ENCODE data around the gene MSLN.
A peak's percentile ranks its signal among the peaks of the same experiment; 100 is the strongest.

The MSLN gene

DNA sequence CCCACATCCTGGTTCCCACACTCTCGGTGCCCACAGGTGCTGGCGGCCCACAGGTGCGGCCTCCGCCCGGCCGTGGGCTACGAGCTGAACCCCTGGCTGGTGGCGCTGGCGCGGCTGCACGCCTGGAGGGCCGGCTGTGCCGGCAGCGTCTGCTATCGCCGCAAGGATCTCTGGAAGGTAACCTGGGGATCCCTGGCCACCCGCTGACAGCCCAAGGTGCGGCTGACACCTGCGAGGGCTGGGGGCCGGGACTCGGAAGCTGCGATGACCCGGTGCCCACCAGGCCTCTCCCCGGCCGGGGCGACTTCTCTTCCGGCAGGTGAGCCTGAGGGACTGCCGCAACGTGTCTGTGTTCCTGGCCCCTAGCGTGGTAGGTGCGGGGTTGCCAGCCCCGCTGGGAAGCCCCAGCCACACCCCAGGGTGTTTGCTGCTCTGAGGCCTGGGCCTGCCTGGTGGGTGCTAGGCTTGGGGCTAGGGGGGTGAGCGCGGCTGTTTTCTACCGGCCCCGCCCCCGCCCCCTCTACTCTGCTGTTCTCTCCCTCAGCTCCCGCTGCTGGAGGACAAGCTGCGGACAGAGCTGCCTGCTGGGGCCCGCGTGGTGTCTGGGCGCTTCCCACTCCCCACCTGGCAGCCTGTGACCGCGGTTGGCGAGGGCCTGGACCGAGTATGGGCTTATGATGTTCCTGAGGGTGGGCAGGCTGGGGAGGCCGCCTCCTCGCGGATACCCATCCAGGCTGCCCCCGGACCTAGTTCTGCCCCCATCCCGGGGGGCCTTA lies 38.6 kb upstream of the MSLN start:
- no peaks in the 10 kb centered on the region for H3K36me3 ChIP-seq
- H3K27me3 ChIP-seq, result peaks cover 68% of the 10 kb centered on the region
- H3K4me3 ChIP-seq (ENCODE audit: low read depth in 1 of 2, low read length in 1 of 2), result peak overlapping the region; percentile 76 to 78
- TF ChIP-seq, protein P1, sequence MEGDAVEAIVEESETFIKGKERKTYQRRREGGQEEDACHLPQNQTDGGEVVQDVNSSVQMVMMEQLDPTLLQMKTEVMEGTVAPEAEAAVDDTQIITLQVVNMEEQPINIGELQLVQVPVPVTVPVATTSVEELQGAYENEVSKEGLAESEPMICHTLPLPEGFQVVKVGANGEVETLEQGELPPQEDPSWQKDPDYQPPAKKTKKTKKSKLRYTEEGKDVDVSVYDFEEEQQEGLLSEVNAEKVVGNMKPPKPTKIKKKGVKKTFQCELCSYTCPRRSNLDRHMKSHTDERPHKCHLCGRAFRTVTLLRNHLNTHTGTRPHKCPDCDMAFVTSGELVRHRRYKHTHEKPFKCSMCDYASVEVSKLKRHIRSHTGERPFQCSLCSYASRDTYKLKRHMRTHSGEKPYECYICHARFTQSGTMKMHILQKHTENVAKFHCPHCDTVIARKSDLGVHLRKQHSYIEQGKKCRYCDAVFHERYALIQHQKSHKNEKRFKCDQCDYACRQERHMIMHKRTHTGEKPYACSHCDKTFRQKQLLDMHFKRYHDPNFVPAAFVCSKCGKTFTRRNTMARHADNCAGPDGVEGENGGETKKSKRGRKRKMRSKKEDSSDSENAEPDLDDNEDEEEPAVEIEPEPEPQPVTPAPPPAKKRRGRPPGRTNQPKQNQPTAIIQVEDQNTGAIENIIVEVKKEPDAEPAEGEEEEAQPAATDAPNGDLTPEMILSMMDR (IDR thresholded peaks at IDR 0.05), result no peak
- H3K27ac ChIP-seq, result peak overlapping the region; percentile 69
- H3K4me1 ChIP-seq (ENCODE audit: control insufficient read depth in 1 of 2, insufficient read depth in 1 of 2, low read depth in 1 of 2, low read length in 1 of 2), result peaks cover 19 to 29% of the 10 kb centered on the region in 2 experiments
- no peaks in the 10 kb centered on the region for H3K9me3 ChIP-seq

DNA sequence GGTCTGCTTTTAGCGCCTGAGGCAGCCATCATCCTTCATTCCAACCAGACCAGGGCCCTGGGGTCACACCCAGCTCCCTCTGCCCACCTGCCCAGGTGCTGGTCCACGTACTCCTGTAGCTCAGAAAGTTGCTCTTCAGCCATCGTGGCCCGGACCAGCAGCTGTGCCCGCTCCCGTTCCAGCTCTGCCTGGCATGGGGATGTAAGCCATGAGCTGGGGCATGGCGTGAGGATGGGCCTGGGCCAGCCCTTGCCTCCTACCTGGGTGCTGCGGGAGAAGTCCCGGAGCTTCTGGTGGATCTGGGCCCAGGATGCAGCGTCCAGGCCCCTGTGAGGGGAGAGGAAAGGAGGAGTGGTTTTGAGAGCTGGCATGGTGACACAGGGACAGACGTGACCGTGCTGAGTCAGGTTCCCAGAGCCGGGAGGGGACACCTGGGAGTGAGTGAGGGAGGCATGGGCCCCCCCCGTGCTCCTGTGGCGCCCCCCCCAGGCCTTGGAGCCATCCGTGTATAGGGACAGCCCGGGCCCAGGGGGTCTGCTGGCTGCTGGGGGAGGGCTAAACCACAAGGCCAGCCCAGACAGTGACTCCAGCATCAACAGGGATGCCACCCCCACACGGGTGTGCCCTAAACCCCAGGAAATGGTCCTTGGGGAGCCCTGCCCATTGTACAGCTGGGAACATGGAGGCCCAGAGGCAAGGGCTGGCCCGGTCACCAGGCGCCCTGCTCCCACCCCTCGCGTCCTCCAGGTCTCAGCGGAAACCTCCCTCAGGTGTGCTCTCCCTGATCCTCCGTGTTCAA lies 37.5 kb upstream of the MSLN start:
- no peaks in the 10 kb centered on the region for H3K36me3 ChIP-seq
- peaks cover 68% of the 10 kb centered on the region for H3K27me3 ChIP-seq
- no peak overlapping the region for H3K27ac ChIP-seq
- H3K4me3 ChIP-seq (ENCODE audit: low read depth in 1 of 2, low read length in 1 of 2), result no peak overlapping the region
- peaks cover 27 to 40% of the 10 kb centered on the region in 2 experiments for H3K4me1 ChIP-seq (ENCODE audit: control insufficient read depth in 1 of 2, insufficient read depth in 1 of 2, low read depth in 1 of 2, low read length in 1 of 2)
- no peaks in the 10 kb centered on the region for H3K9me3 ChIP-seq
- TF ChIP-seq, protein P1 (IDR thresholded peaks at IDR 0.05), result no peak

DNA sequence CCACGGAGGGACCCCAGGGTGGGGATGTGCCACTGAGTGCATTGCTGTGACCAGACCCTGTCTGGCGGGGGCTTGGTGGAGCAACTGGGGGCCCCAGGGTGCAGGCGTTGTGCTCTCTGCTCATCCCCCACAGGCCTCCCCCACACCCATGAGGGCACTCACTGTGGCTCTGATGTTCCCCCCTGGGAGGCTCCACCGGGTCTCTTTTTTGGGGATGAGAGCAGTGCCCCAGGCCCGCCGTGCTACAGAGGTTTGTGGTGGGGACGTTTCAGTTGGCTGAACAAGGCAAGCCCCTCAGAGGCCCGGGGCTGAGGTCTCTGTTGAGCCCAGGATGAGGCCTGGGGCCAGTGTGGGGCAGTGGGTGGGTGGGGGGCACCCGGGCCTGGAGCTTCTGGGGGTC lies 36.8 kb upstream of the MSLN start:
- no peak overlapping the region for H3K4me3 ChIP-seq (ENCODE audit: low read depth in 1 of 2, low read length in 1 of 2)
- no peak overlapping the region for H3K27ac ChIP-seq
- TF ChIP-seq, protein P1 (IDR thresholded peaks at IDR 0.05), result no peak
- H3K27me3 ChIP-seq, result peaks cover 68% of the 10 kb centered on the region
- H3K9me3 ChIP-seq, result no peaks in the 10 kb centered on the region
- no peaks in the 10 kb centered on the region for H3K36me3 ChIP-seq
- peaks cover 27 to 46% of the 10 kb centered on the region in 2 experiments for H3K4me1 ChIP-seq (ENCODE audit: control insufficient read depth in 1 of 2, insufficient read depth in 1 of 2, low read depth in 1 of 2, low read length in 1 of 2)

DNA sequence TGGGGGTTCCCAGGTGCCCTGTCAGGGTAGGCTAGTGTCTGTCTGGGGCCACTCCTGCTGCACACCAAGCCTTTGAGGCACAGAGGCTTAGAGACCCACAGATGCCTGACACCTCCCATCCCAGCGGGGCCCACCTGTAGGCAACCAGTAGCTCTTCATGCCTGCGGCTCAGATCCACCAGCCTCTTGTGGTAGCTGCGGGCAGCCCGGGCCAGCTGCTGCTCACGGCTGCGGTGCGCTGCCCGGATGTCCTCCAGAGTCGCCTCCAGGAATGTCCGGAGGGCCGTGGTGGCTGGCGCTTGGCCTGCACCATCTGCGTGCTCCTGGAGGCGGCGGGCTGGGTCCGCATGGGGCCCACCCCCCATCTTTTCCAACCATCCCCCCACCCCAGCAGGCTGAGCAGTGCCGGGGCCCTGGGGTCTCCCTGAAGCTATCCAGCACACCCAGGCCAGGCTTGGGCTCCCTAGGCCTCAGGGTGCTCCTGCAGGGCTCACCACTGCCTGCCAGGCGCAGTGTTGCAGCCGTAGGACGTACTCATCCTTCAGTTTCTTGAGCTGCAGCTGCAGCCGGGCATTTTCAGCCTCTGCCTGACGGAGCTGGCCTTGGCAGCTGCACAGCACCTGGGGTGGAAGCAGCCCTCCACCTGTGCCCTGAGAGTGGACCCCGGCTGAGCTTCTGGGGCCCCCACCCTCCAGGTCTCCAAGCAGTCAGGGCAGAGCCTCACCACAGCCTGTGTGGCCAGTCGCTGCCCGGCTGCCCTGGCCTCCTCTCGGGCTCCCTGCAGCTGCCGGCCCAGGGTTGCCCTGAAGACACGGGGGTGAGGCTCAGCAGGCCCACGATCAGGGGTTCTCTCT lies 36.1 kb upstream of the MSLN start:
- TF ChIP-seq, protein P1 (IDR thresholded peaks at IDR 0.05), result no peak
- Histone ChIP-seq H3K4me3 (ENCODE audit: low read depth in 1 of 2, low read length in 1 of 2) (no peak overlapping the region), H3K36me3 (no peaks in the 10 kb centered on the region), H3K9me3 (no peaks in the 10 kb centered on the region), H3K27ac (no peak overlapping the region), H3K27me3 (peaks cover 68% of the 10 kb centered on the region), H3K4me1 (ENCODE audit: control insufficient read depth in 1 of 2, insufficient read depth in 1 of 2, low read depth in 1 of 2, low read length in 1 of 2) (peaks cover 27 to 48% of the 10 kb centered on the region in 2 experiments)

DNA sequence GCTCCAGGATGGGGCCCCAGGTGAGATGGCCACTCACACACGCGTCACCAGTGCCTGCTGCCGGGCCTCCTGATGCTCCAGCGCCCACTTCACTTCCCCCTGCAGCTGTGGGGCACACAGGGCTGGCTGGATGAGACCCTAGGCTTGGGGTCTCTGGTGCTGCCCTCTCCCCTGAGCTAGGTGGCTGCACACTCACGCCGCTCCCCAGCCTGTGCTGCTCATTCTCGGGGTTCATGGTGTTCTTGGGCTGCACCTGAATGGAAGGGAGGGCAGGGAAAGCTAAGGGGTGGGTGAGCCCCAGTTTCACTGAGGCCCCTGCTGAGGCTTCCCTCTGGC lies 35.5 kb upstream of the MSLN start:
- peaks cover 1% of the 10 kb centered on the region for H3K36me3 ChIP-seq
- H3K4me1 ChIP-seq (ENCODE audit: control insufficient read depth in 1 of 2, insufficient read depth in 1 of 2, low read depth in 1 of 2, low read length in 1 of 2), result peaks cover 25 to 46% of the 10 kb centered on the region in 2 experiments
- H3K27me3 ChIP-seq, result peaks cover 67% of the 10 kb centered on the region
- no peaks in the 10 kb centered on the region for H3K9me3 ChIP-seq
- no peak overlapping the region for H3K27ac ChIP-seq
- H3K4me3 ChIP-seq (ENCODE audit: low read depth in 1 of 2, low read length in 1 of 2), result no peak overlapping the region
- TF ChIP-seq, protein P1 (IDR thresholded peaks at IDR 0.05), result no peak
